H9 (cell line): Measurements from ENCODE around the gene XIRP1. TPM values are rescaled to one million over a fixed set of nuclear protein-coding genes. Genes with fewer than 3 reads are reported as not detected.

Source experiments
- DNase-seq: peaks from one replicate; pipeline ENCODE4 v3.0.0-alpha.2; 2017
- H2AFZ ChIP-seq: one replicate; pipeline ENCODE4 v1.6.1; 2013; ENCODE audit warnings: mild to moderate bottlenecking, low read length, control low read depth, moderate library complexity
- H2AK5ac ChIP-seq: 2 replicates; pipeline ENCODE4 v1.6.1; 2013; ENCODE audit warnings: low read length, control low read depth, mixed read lengths; ENCODE audit not compliant: insufficient read length
- H2BK120ac ChIP-seq: one replicate; pipeline ENCODE4 v1.6.1; 2013; ENCODE audit warnings: low read depth, mild to moderate bottlenecking, low read length, control low read depth, inconsistent platforms; ENCODE audit not compliant: poor library complexity, severe bottlenecking
- H2BK12ac ChIP-seq: 2 replicates; pipeline ENCODE4 v1.6.1; 2013; ENCODE audit warnings: low read length, control low read depth, mixed read lengths, low read depth; ENCODE audit not compliant: insufficient read length
- H2BK15ac ChIP-seq: 2 replicates; pipeline ENCODE4 v1.6.1; 2013; ENCODE audit warnings: low read depth, low read length, control low read depth
- H2BK20ac ChIP-seq: one replicate; pipeline ENCODE4 v1.6.1; 2013; ENCODE audit warnings: low read depth, mild to moderate bottlenecking, low read length, control low read depth, inconsistent platforms; ENCODE audit not compliant: poor library complexity, severe bottlenecking
- H2BK5ac ChIP-seq: 2 replicates; pipeline ENCODE4 v1.6.1; 2013; ENCODE audit warnings: low read length, control low read depth, mixed read lengths; ENCODE audit not compliant: insufficient read length
- H3K14ac ChIP-seq: 2 replicates; pipeline ENCODE4 v1.6.1; 2013; ENCODE audit warnings: low read length, control low read depth; ENCODE audit not compliant: insufficient read depth
- H3K18ac ChIP-seq: 2 replicates; pipeline ENCODE4 v1.6.1; 2013; ENCODE audit warnings: low read depth, mild to moderate bottlenecking, mixed read lengths, low read length, control low read depth; ENCODE audit not compliant: insufficient read length
- H3K23ac ChIP-seq: 2 replicates; pipeline ENCODE4 v1.6.1; 2013; ENCODE audit warnings: low read length, control low read depth, mixed read lengths, low read depth; ENCODE audit not compliant: insufficient read length
- H3K23me2 ChIP-seq: 2 replicates; pipeline ENCODE4 v1.6.1; 2013; ENCODE audit warnings: low read depth, mild to moderate bottlenecking, mixed read lengths, low read length, control low read depth; ENCODE audit not compliant: insufficient read length, poor library complexity, severe bottlenecking
- H3K27ac ChIP-seq: 2 replicates; pipeline ENCODE4 v1.5.1; 2013; ENCODE audit warnings: low read length, control low read depth, mixed read lengths, low read depth; ENCODE audit not compliant: insufficient read length
- H3K27me3 ChIP-seq: 2 replicates; pipeline ENCODE4 v1.6.1; 2013; ENCODE audit warnings: low read length, control low read depth, inconsistent platforms; ENCODE audit not compliant: insufficient read depth
- H3K4ac ChIP-seq: 2 replicates; pipeline ENCODE4 v1.6.1; 2013; ENCODE audit warnings: low read depth, mild to moderate bottlenecking, control low read depth, inconsistent platforms, low read length, moderate library complexity
- H3K4me1 ChIP-seq: 2 replicates; pipeline ENCODE4 v1.6.1; 2013; ENCODE audit warnings: low read length, control low read depth, inconsistent platforms; ENCODE audit not compliant: insufficient read depth
- H3K4me2 ChIP-seq: 2 replicates; pipeline ENCODE4 v1.6.1; 2013; ENCODE audit warnings: low read length, control low read depth, mixed read lengths; ENCODE audit not compliant: insufficient read length, insufficient read depth
- H3K56ac ChIP-seq: 2 replicates; pipeline ENCODE4 v1.6.1; 2013; ENCODE audit warnings: low read depth, mild to moderate bottlenecking, mixed read lengths, low read length, control low read depth; ENCODE audit not compliant: insufficient read length
- H3K79me1 ChIP-seq: 2 replicates; pipeline ENCODE4 v1.6.1; 2013; ENCODE audit warnings: low read depth, mild to moderate bottlenecking, moderate library complexity, low read length, control low read depth, inconsistent platforms; ENCODE audit not compliant: insufficient read depth, poor library complexity, severe bottlenecking
- H3K79me2 ChIP-seq: 2 replicates; pipeline ENCODE4 v1.6.1; 2013; ENCODE audit warnings: low read length, control low read depth, inconsistent platforms; ENCODE audit not compliant: insufficient read depth
- H3K9ac ChIP-seq: 2 replicates; pipeline ENCODE4 v1.6.1; 2013; ENCODE audit warnings: low read length, control low read depth, mixed read lengths; ENCODE audit not compliant: insufficient read length; ENCODE audit errors: extremely low read depth
- H3K9me3 ChIP-seq: one replicate; pipeline ENCODE4 v1.6.1; 2013; ENCODE audit warnings: low read depth, low read length, inconsistent platforms; ENCODE audit not compliant: control insufficient read depth
- H3T11ph ChIP-seq: one replicate; pipeline ENCODE4 v1.6.1; 2013; ENCODE audit warnings: mild to moderate bottlenecking, low read length, control low read depth, inconsistent platforms
- H4K20me1 ChIP-seq: one replicate; pipeline ENCODE4 v1.6.1; 2013; ENCODE audit not compliant: control insufficient read depth, insufficient read length, insufficient read depth
- H4K5ac ChIP-seq: 2 replicates; pipeline ENCODE4 v1.6.1; 2013; ENCODE audit warnings: low read depth, mild to moderate bottlenecking, mixed read lengths, low read length, control low read depth; ENCODE audit not compliant: insufficient read length
- H4K8ac ChIP-seq: replicated peaks from 2 replicates; pipeline ENCODE4 v1.6.1; 2013; ENCODE audit warnings: low read length, control low read depth, mixed read lengths, low read depth; ENCODE audit not compliant: insufficient read length
- H4K91ac ChIP-seq: 2 replicates; pipeline ENCODE4 v1.6.1; 2013; ENCODE audit warnings: low read depth, mild to moderate bottlenecking, moderate library complexity, mixed read lengths, low read length, control low read depth; ENCODE audit not compliant: insufficient read length
- H3K27ac Mint-ChIP-seq, 3 experiments: 2 replicates in 2 of 3; 3 replicates in 1 of 3; pipeline ENCODE4 v1.8.0; 2020 to 2021; ENCODE audit warnings: mixed read lengths in 3 of 3, mild to moderate bottlenecking in 1 of 3, moderate library complexity in 1 of 3
- H3K27me3 Mint-ChIP-seq: 2 replicates; pipeline ENCODE4 v1.8.0; 2021; ENCODE audit warnings: low read depth, mild to moderate bottlenecking, moderate library complexity, mixed read lengths
- H3K36me3 Mint-ChIP-seq, 3 experiments: 2 replicates in 2 of 3; 3 replicates in 1 of 3; pipeline ENCODE4 v1.8.0; 2020 to 2021; ENCODE audit warnings: low read depth in 3 of 3, mixed read lengths in 3 of 3; ENCODE audit not compliant: insufficient read depth in 1 of 3
- H3K4me1 Mint-ChIP-seq, 2 experiments: 2 replicates each; pipeline ENCODE4 v1.8.0; 2020; ENCODE audit warnings: mixed read lengths in 2 of 2
- H3K4me3 Mint-ChIP-seq, 2 experiments: 2 replicates in 1 of 2; 3 replicates in 1 of 2; pipeline ENCODE4 v1.8.0; 2020 to 2021; ENCODE audit warnings: mild to moderate bottlenecking in 2 of 2, mixed read lengths in 2 of 2, moderate library complexity in 1 of 2
- H3K9me3 Mint-ChIP-seq, 2 experiments: 2 replicates in 1 of 2; 3 replicates in 1 of 2; pipeline ENCODE4 v1.8.0; 2020; ENCODE audit warnings: mild to moderate bottlenecking in 2 of 2, mixed read lengths in 2 of 2, moderate library complexity in 1 of 2
- CTCF ChIP-seq: fragments of 200-600 bp; sonication (generic); conservative IDR thresholded peaks from 3 replicates; pipeline ENCODE4 v1.8.0; 2021; ENCODE audit warnings: antibody characterized with exemption, mild to moderate bottlenecking
- WGBS: extraction: QIAGEN DNeasy Blood & Tissue Kit; methylation state at CpG from one replicate; pipeline ENCODE4 v1.1.7; 2013; ENCODE audit warnings: missing lambda C conversion rate, low lambda C conversion rate, mixed read lengths; ENCODE audit not compliant: insufficient read length; ENCODE audit errors: extremely low coverage; 5-methylcytosine and 5-hydroxymethylcytosine counted together
- total RNA-seq: library from RNA; stranded (reverse); gene quantifications from 2 replicates; pipeline ENCODE4 v1.2.1, GENCODE V29; 2021

Gene XIRP1
- total RNA-seq, 1 experiment from 2014 or later, result not detected

- no peaks in the 10 kb centered on the region for H3K79me1 ChIP-seq
- H3K4me1 Mint-ChIP-seq, result peaks cover 5 to 6% of the 10 kb centered on the region in 2 experiments; a peak in 3 of 4 replicates
- no peak overlapping the region for H2AK5ac ChIP-seq
- no peak overlapping the region for H3T11ph ChIP-seq
- H3K4me1 ChIP-seq, result peaks cover 4% of the 10 kb centered on the region; the same call in 1 of the 2 replicates
- H3K56ac ChIP-seq, result no peak overlapping the region
- no peaks in the 10 kb centered on the region for H3K23me2 ChIP-seq
- no CpG with 5 or more reads among the region's 1 CpG for WGBS
- peaks cover 2% of the 10 kb centered on the region for H3K27me3 Mint-ChIP-seq
- no peaks in the 10 kb centered on the region for H4K20me1 ChIP-seq
- H3K27ac ChIP-seq, result no peak overlapping the region
- no peaks in the 10 kb centered on the region for H3K36me3 Mint-ChIP-seq
- DNase-seq, result peak; percentile 28
- H3K14ac ChIP-seq, result no peak overlapping the region
- no peak overlapping the region for H2BK15ac ChIP-seq
- H2AFZ ChIP-seq, result no peak overlapping the region
- no peak overlapping the region for H4K5ac ChIP-seq
- H4K8ac ChIP-seq, result no peak overlapping the region
- no peak overlapping the region for H3K27ac Mint-ChIP-seq
- H2BK20ac ChIP-seq, result no peak overlapping the region
- no peak overlapping the region for H3K4ac ChIP-seq
- no peaks in the 10 kb centered on the region for H3K79me2 ChIP-seq
- H2BK5ac ChIP-seq, result no peak overlapping the region
- no peaks in the 10 kb centered on the region for H3K27me3 ChIP-seq
- H2BK12ac ChIP-seq, result no peak overlapping the region
- H3K9me3 ChIP-seq, result no peaks in the 10 kb centered on the region
- no peak overlapping the region for H3K18ac ChIP-seq
- no peak overlapping the region for H3K4me3 Mint-ChIP-seq
- no peak overlapping the region for H4K91ac ChIP-seq
- no peak overlapping the region for H3K23ac ChIP-seq
- H2BK120ac ChIP-seq, result no peak overlapping the region
- no peak overlapping the region for H3K4me2 ChIP-seq
- H3K9ac ChIP-seq, result no peak overlapping the region
- H3K9me3 Mint-ChIP-seq, result no peaks in the 10 kb centered on the region
- TF ChIP-seq CTCF, result 0 out of 3 replicates have a peak, but pooled peaks have one; percentile 9
Measured at GRCh38 chr3:39191111-39191510, 1.3 kb downstream of the XIRP1 start.
